MM.1S (cell line): Measurements from ENCODE around the gene RARRES2.

Experiments used
- DNase-seq: peaks from one replicate; pipeline ENCODE4 v3.0.0-alpha.2; 2015
- H2AFZ ChIP-seq: fragments of 300-600 bp; sonication (generic); 2 replicates; pipeline ENCODE4 v1.6.0; 2016; ENCODE audit warnings: antibody characterized with exemption, low read length
- H3F3A ChIP-seq: fragments of 300-600 bp; sonication (generic); 2 replicates; pipeline ENCODE4 v1.6.1; 2016; ENCODE audit warnings: mild to moderate bottlenecking, antibody characterized with exemption, low read length, moderate library complexity, mixed read lengths; ENCODE audit not compliant: insufficient read depth
- H3K27ac ChIP-seq: fragments of 300-600 bp; sonication (generic); 2 replicates; pipeline ENCODE4 v1.5.1; 2016; ENCODE audit warnings: mild to moderate bottlenecking, low read length
- H3K27me3 ChIP-seq: fragments of 300-600 bp; sonication (generic); replicated peaks from 2 replicates; pipeline ENCODE4 v1.6.0; 2016; ENCODE audit warnings: low read length; ENCODE audit not compliant: insufficient read depth
- H3K36me3 ChIP-seq: fragments of 300-600 bp; sonication (generic); replicated peaks from 2 replicates; pipeline ENCODE4 v1.6.1; 2016; ENCODE audit warnings: mild to moderate bottlenecking, low read length, mixed read lengths; ENCODE audit not compliant: insufficient read depth
- H3K4me1 ChIP-seq: fragments of 300-600 bp; sonication (generic); 2 replicates; pipeline ENCODE4 v1.6.1; 2016; ENCODE audit warnings: low read length, mixed read lengths
- H3K4me2 ChIP-seq: fragments of 300-600 bp; sonication (generic); 2 replicates; pipeline ENCODE4 v1.6.0; 2016; ENCODE audit warnings: low read depth, low read length
- H3K4me3 ChIP-seq: fragments of 300-600 bp; sonication (generic); 2 replicates; pipeline ENCODE4 v1.5.1; 2016; ENCODE audit warnings: low read length, mixed read lengths
- H3K79me2 ChIP-seq: fragments of 300-600 bp; sonication (generic); 2 replicates; pipeline ENCODE4 v1.6.1; 2016; ENCODE audit warnings: mixed run types, low read length, mixed read lengths
- H3K9ac ChIP-seq: fragments of 300-600 bp; sonication (generic); 2 replicates; pipeline ENCODE4 v1.6.1; 2016; ENCODE audit warnings: low read length, mixed read lengths
- H3K9me2 ChIP-seq: fragments of 300-600 bp; sonication (generic); replicated peaks from 2 replicates; pipeline ENCODE4 v1.6.1; 2016; ENCODE audit warnings: mild to moderate bottlenecking, low read length, mixed read lengths; ENCODE audit not compliant: insufficient read depth
- H3K9me3 ChIP-seq: fragments of 300-600 bp; sonication (generic); replicated peaks from 2 replicates; pipeline ENCODE4 v1.6.1; 2016; ENCODE audit warnings: mild to moderate bottlenecking, low read length, mixed read lengths; ENCODE audit not compliant: insufficient read depth
- H4K20me1 ChIP-seq: fragments of 300-600 bp; sonication (generic); 2 replicates; pipeline ENCODE4 v1.6.1; 2016; ENCODE audit warnings: mild to moderate bottlenecking, low read length, moderate library complexity, mixed read lengths; ENCODE audit not compliant: insufficient read depth
- CTCF ChIP-seq: fragments of 300-600 bp; sonication (generic); IDR thresholded peaks from 2 replicates; pipeline ENCODE4 v1.5.1; 2016; ENCODE audit warnings: antibody characterized with exemption, low read length, mixed read lengths
- EZH2 ChIP-seq: fragments of 300-600 bp; sonication (generic); optimal IDR thresholded peaks from 2 replicates; pipeline ENCODE3; 2017; ENCODE audit warnings: low read depth, mild to moderate bottlenecking, antibody characterized with exemption, low read length, mixed read lengths
- EZH2phosphoT487 ChIP-seq: fragments of 300-600 bp; sonication (generic); IDR thresholded peaks from 2 replicates; pipeline ENCODE4 v1.6.1; 2018; ENCODE audit warnings: antibody characterized with exemption, low read length

The RARRES2 gene

GRCh38 chr7:150311146-150311545, 30.3 kb downstream of the RARRES2 start:
- H3K27ac ChIP-seq, result no peak overlapping the region

DNA sequence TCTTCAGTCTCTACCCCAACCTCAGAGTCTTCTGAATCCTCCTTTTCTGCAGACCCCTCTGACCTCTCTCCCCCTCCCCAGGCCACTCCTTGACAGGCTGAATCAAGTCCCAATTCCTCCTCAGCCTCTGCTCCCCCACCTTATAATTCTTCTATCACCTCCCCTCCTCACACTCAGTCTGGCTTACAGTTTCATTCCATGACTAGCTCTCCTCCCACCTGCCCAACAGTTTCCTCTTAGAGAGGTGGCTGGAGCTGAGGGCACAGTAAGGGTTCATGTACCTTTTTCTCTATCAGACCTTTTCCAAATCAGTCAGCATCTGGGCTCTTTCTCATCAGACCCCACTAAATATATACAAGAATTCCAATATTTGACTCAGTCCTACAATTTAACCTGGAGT, 32.9 kb downstream of the RARRES2 start:
- Histone ChIP-seq H3K4me1 (peaks cover 12% of the 10 kb centered on the region), H3K27ac (no peak overlapping the region), H3F3A (no peaks in the 10 kb centered on the region), H3K9me3 (no peaks in the 10 kb centered on the region), H3K36me3 (no peaks in the 10 kb centered on the region), H3K27me3 (no peaks in the 10 kb centered on the region), H3K4me3 (no peak overlapping the region), H4K20me1 (no peaks in the 10 kb centered on the region), H3K4me2 (no peak overlapping the region), H3K9ac (no peak overlapping the region), H3K9me2 (no peaks in the 10 kb centered on the region), H3K79me2 (peaks cover 23% of the 10 kb centered on the region; the same call in 1 of the 2 replicates), H2AFZ (no peak overlapping the region)
- TF ChIP-seq CTCF, result no peak
- TF ChIP-seq EZH2phosphoT487, result no peak
- no peak for TF ChIP-seq EZH2
- DNase-seq, result no peak

More at GRCh38 chr7:150311146-150311545, 30.3 kb downstream of the RARRES2 start:
- no peaks in the 10 kb centered on the region for H3K9me3 ChIP-seq
- no peaks in the 10 kb centered on the region for H3K27me3 ChIP-seq
- no peak for TF ChIP-seq EZH2phosphoT487
- no peak for TF ChIP-seq CTCF
- TF ChIP-seq EZH2, result no peak
- H2AFZ ChIP-seq, result no peak overlapping the region
- H3K36me3 ChIP-seq, result no peaks in the 10 kb centered on the region
- no peaks in the 10 kb centered on the region for H3K9me2 ChIP-seq
- no peak overlapping the region for H3K4me2 ChIP-seq
- no peak overlapping the region for H3K9ac ChIP-seq
- no peak overlapping the region for H3K4me3 ChIP-seq
- H3K79me2 ChIP-seq, result peaks cover 29% of the 10 kb centered on the region; the same call in 1 of the 2 replicates
- no peaks in the 10 kb centered on the region for H4K20me1 ChIP-seq
- no peak for DNase-seq
- H3F3A ChIP-seq, result no peaks in the 10 kb centered on the region
- H3K4me1 ChIP-seq, result peaks cover 16% of the 10 kb centered on the region

GRCh38 chr7:150307904-150308303, 33.5 kb downstream of the RARRES2 start:
- no peaks in the 10 kb centered on the region for H3K27me3 ChIP-seq
- no peak overlapping the region for H2AFZ ChIP-seq

More at GRCh38 chr7:150307904-150308303, 33.5 kb downstream of the RARRES2 start:
- Histone ChIP-seq H3K27ac (no peak overlapping the region), H3K9me2 (no peaks in the 10 kb centered on the region), H3K4me2 (no peak overlapping the region), H3K36me3 (no peaks in the 10 kb centered on the region), H3K4me1 (peaks cover 5% of the 10 kb centered on the region), H3K4me3 (no peak overlapping the region), H3K9me3 (no peaks in the 10 kb centered on the region), H4K20me1 (no peaks in the 10 kb centered on the region), H3K79me2 (peaks cover 23% of the 10 kb centered on the region; the same call in 1 of the 2 replicates), H3K9ac (no peak overlapping the region), H3F3A (no peaks in the 10 kb centered on the region)
- DNase-seq, result no peak
- TF ChIP-seq EZH2 (no peak), CTCF (no peak), EZH2phosphoT487 (no peak)
